Gastrocnemius medialis (tissue), 4 donors: ENCODE data around the gene OR5H14. TPM values are rescaled to one million over a fixed set of nuclear protein-coding genes. Genes with fewer than 3 reads are reported as not detected.
"Not testable (repeated sequence)": the region's sequence is repeated elsewhere in the genome, so short reads cannot be mapped to it uniquely, and the experiment has no call there.

ENCODE experiments used
- ATAC-seq, 2 donors: fragments of 150-250 bp; one replicate each; pipeline ENCODE4 v1.9.1; 2016
- DNase-seq, 2 donors: peaks; one replicate each; pipeline ENCODE4 v3.0.0-alpha.2; 2019
- H3K27ac ChIP-seq, 4 donors: fragments of 200-600 bp; sonication (generic); 1 replicate in 1 of 4; 2 replicates in 3 of 4; pipeline ENCODE4 v1.5.1; 2016 to 2018; ENCODE audit warnings: mild to moderate bottlenecking in 2 of 4, moderate library complexity in 1 of 4
- H3K27me3 ChIP-seq, 3 donors: fragments of 200-600 bp; sonication (generic) in 2 of 3; 1 replicate in 1 of 3; 2 replicates in 2 of 3; pipeline versions ENCODE4 v1.5.1 to v1.6.0; 2016 to 2019; ENCODE audit warnings: mild to moderate bottlenecking in 1 of 3, moderate library complexity in 1 of 3
- H3K36me3 ChIP-seq, 2 donors: fragments of 200-600 bp; sonication (generic) in 1 of 2; one replicate each; pipeline ENCODE4 v1.5.1; 2017 to 2018
- H3K4me1 ChIP-seq, 2 donors: fragments of 200-600 bp; sonication (generic) in 1 of 2; one replicate each; pipeline ENCODE4 v1.5.1; 2016 to 2017; ENCODE audit warnings: mild to moderate bottlenecking in 2 of 2
- H3K4me3 ChIP-seq, 4 donors: fragments of 200-600 bp; sonication (generic) in 3 of 4; 1 replicate in 1 of 4; 2 replicates in 3 of 4; pipeline ENCODE4 v1.5.1; 2016 to 2019; ENCODE audit warnings: mild to moderate bottlenecking in 2 of 4
- H3K9me3 ChIP-seq, 3 donors: fragments of 200-600 bp; sonication (generic) in 2 of 3; 1 replicate in 1 of 3; 2 replicates in 2 of 3; pipeline ENCODE4 v1.5.1; 2016 to 2019
- CTCF ChIP-seq, 5 experiments: fragments of 450-650 bp in 3 of 5; fragments of 200-600 bp in 2 of 5; sonication (generic) in 2 of 5; IDR thresholded peaks in 4 of 5; conservative IDR thresholded peaks in 1 of 5; 1 replicate in 4 of 5; 2 replicates in 1 of 5; pipeline ENCODE4 v1.5.1; 2016 to 2019; ENCODE audit warnings: antibody characterized with exemption in 5 of 5, mild to moderate bottlenecking in 3 of 5, moderate library complexity in 3 of 5
- POLR2A ChIP-seq, 2 donors: fragments of 450-650 bp; IDR thresholded peaks; one replicate each; pipeline ENCODE4 v1.6.1; 2017; ENCODE audit warnings: antibody characterized with exemption in 2 of 2, mild to moderate bottlenecking in 2 of 2, moderate library complexity in 2 of 2
- in situ Hi-C, 4 donors: fragments of 200-750 bp; cut with MboI; loops; one replicate each; pipeline versions ENCODE4 v1.15.0 to v1.8.0; 2017; ENCODE audit warnings: low sequenced_read_pairs in 4 of 4
- intact Hi-C: fragments of 100-400 bp; cut with DNase I; formaldehyde crosslinking; loops from one replicate; pipeline ENCODE4 v1.15.1; 2023; ENCODE audit warnings: low total_unique reads
- total RNA-seq, 4 donors: library from RNA; depleted of rRNA; stranded (reverse); fragments of >200 nt; gene quantifications; one replicate each; pipeline versions ENCODE4 v1.1.0 to v1.2.3, GENCODE V29; 2016

OR5H14 gene
- total RNA-seq, 4 donors from 2014 or later, result not detected

GRCh38 chr3:98140531-98140930 lies 6.7 kb upstream of the OR5H14 start:
- Histone ChIP-seq H3K4me1 (no peaks in the 10 kb centered on the region), H3K27me3 (no peaks in the 10 kb centered on the region), H3K4me3 (no peak overlapping the region), H3K27ac (no peak overlapping the region), H3K9me3 (no peaks in the 10 kb centered on the region), H3K36me3 (no peaks in the 10 kb centered on the region)
- ATAC-seq (no peak), DNase-seq (no peak)
- in situ Hi-C loops (no loop called here), intact Hi-C loops (no loop called here)
- no peak for TF ChIP-seq POLR2A (IDR thresholded peaks at IDR 0.05)
- TF ChIP-seq CTCF (IDR thresholded peaks at IDR 0.05 in 4 of 5, conservative IDR thresholded peaks at IDR 0.05 in 1 of 5), result no peak

- H3K9me3 ChIP-seq, result no peaks in the 10 kb centered on the region
- no peak overlapping the region for H3K4me3 ChIP-seq
- H3K27me3 ChIP-seq, result no peaks in the 10 kb centered on the region
- intact Hi-C loops (no loop called here), in situ Hi-C loops (no loop called here)
- TF ChIP-seq POLR2A (IDR thresholded peaks at IDR 0.05), result no peak
- TF ChIP-seq CTCF (IDR thresholded peaks at IDR 0.05 in 4 of 5, conservative IDR thresholded peaks at IDR 0.05 in 1 of 5), result no peak
- no peaks in the 10 kb centered on the region for H3K36me3 ChIP-seq
- H3K4me1 ChIP-seq, result no peaks in the 10 kb centered on the region
- ATAC-seq (no peak), DNase-seq (no peak)
- no peak overlapping the region for H3K27ac ChIP-seq
These were observed 1.5 kb downstream of the OR5H14 start for GRCh38 chr3:98148751-98149150.

- H3K4me1 ChIP-seq, ATAC-seq, H3K9me3 ChIP-seq, H3K36me3 ChIP-seq, H3K27me3 ChIP-seq, in situ Hi-C loops, DNase-seq, H3K27ac ChIP-seq, intact Hi-C loops, H3K4me3 ChIP-seq: not testable (repeated sequence)
These were observed 2.2 kb downstream of the OR5H14 start for GRCh38 chr3:98149456-98149855.

- Histone ChIP-seq H3K27me3 (no peaks in the 10 kb centered on the region), H3K36me3 (no peaks in the 10 kb centered on the region), H3K4me1 (no peaks in the 10 kb centered on the region), H3K4me3 (no peak overlapping the region), H3K9me3 (no peaks in the 10 kb centered on the region), H3K27ac (no peak overlapping the region)
- TF ChIP-seq CTCF (IDR thresholded peaks at IDR 0.05 in 4 of 5, conservative IDR thresholded peaks at IDR 0.05 in 1 of 5), result no peak
- no peak for TF ChIP-seq POLR2A (IDR thresholded peaks at IDR 0.05)
- DNase-seq (no peak), ATAC-seq (no peak)
- intact Hi-C loops, result no loop called here
- in situ Hi-C loops, result no loop called here
These were observed 4.0 kb downstream of the OR5H14 start for GRCh38 chr3:98151241-98151640.

- DNase-seq (no peak), ATAC-seq (no peak)
- no peaks in the 10 kb centered on the region for H3K9me3 ChIP-seq
- H3K4me3 ChIP-seq, result no peak within 1 kb of the TSS
- in situ Hi-C loops (no loop called here), intact Hi-C loops (no loop called here)
- H3K4me1 ChIP-seq, result no peaks in the 10 kb centered on the region
- H3K36me3 ChIP-seq, result no peaks in the 10 kb centered on the region
- no peak for TF ChIP-seq CTCF (IDR thresholded peaks at IDR 0.05 in 4 of 5, conservative IDR thresholded peaks at IDR 0.05 in 1 of 5)
- TF ChIP-seq POLR2A (IDR thresholded peaks at IDR 0.05), result no peak
- H3K27ac ChIP-seq, result no peak within 1 kb of the TSS
- H3K27me3 ChIP-seq, result no peaks in the 10 kb centered on the region
These were observed 19.1 kb downstream of the OR5H14 start, which contains the start of gene OR5H15 for GRCh38 chr3:98166396-98166795. Gene OR5H15, plus strand, starts transcription at chr3:98166696. Its CDS starts 2,004 bp downstream, at chr3:98168700.
